Activated naive CD4-positive, alpha-beta T cell treated with anti-CD3 and anti-CD28 coated beads, Interleukin-2, amount 50 U/mL, for 72 hours (primary cell): Measurements from ENCODE around the gene THTPA. TPM values are rescaled to one million over a fixed set of nuclear protein-coding genes. Genes with fewer than 3 reads are reported as not detected.
"Not testable (repeated sequence)": the region's sequence is repeated elsewhere in the genome, so short reads cannot be mapped to it uniquely, and the experiment has no call there.

Experiments
- ATAC-seq, 2 donors: fragments of 150-1000 bp; cut with Tn5 transposase; 2 replicates each; pipeline ENCODE4 v1.10.0; 2021; ENCODE audit warnings: mild to moderate bottlenecking in 2 of 2, moderate library complexity in 2 of 2
- DNase-seq, 2 donors: peaks; one replicate each; pipeline ENCODE4 v3.0.0; 2021 to 2022; ENCODE audit warnings: low spot score in 2 of 2
- H3K27ac Mint-ChIP-seq, 2 donors: one replicate each; pipeline ENCODE4 v1.8.0; 2022; ENCODE audit warnings: mild to moderate bottlenecking in 2 of 2, mixed read lengths in 2 of 2
- H3K36me3 Mint-ChIP-seq, 2 donors: one replicate each; pipeline ENCODE4 v1.8.0; 2022; ENCODE audit warnings: mixed read lengths in 2 of 2
- H3K9me3 Mint-ChIP-seq, 2 donors: one replicate each; pipeline ENCODE4 v1.8.0; 2022; ENCODE audit warnings: mixed read lengths in 2 of 2
- total RNA-seq, 2 donors: library from RNA; stranded (reverse); gene quantifications; one replicate each; pipeline ENCODE4 v1.2.3, GENCODE V29; 2022

Gene THTPA
- total RNA-seq, 2 donors from 2014 or later: 5.9 to 6.5 TPM

DNA sequence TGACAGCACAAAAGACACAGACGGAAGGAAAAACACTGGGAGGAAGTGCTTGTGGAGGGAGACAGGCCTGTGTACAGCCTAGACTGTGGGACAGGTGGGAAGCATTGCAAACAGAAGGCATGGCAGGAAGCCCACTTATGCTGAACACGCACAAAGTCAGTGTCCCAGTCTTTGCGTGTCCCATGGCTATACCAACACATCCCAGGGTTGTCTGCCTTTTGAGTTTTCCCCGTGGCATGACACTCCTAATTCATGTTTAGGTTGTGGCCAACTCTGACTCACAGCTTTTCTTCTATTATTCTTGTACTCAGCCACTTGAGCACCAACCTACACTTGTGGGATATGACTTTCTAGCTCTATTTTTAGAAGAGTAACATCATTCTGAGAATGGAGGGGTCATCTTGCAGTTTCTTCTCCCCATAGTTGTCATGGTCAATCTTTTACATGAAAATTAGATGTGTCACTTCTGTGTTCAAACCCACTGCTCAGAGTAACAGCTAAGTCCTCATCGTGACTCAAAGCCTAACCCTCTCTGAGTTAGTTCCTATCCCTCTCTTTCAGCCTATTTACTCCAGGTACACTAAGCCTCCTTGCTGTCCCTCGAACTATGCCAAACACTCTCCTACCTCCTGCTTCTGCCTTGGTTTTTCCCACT, 50.0 kb downstream of the THTPA start:
- peak overlapping the region; percentile 65 to 72 for H3K27ac Mint-ChIP-seq
- peaks cover 6 to 7% of the 10 kb centered on the region in 2 donors for H3K9me3 Mint-ChIP-seq
- H3K36me3 Mint-ChIP-seq: peaks cover 5 to 20% of the 10 kb centered on the region in 2 donors
- DNase-seq: peak in 1 of 2 donors; percentile 19
- ATAC-seq: peak; percentile 91 to 94

DNA sequence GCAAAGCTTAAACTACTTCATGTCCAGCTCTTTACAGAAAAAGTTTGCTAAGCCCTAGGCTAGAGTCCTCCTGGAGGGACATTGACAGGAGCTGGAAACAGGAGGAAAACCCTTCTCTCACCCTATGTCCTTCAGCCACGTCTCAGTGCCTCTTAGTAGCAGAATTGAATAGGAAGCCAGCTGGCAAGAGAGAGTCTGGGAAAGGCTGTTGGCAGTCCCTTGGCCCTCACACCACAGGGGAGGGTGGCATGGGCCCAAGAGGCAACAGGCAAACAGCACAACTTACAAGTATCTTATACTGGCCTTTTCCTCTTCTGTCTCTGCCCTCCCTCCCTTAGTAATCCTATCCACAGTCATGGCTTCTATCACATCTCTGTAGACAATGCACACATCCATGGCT, 52.4 kb downstream of the THTPA start:
- H3K9me3 Mint-ChIP-seq: peaks cover 6 to 7% of the 10 kb centered on the region in 2 donors

DNA sequence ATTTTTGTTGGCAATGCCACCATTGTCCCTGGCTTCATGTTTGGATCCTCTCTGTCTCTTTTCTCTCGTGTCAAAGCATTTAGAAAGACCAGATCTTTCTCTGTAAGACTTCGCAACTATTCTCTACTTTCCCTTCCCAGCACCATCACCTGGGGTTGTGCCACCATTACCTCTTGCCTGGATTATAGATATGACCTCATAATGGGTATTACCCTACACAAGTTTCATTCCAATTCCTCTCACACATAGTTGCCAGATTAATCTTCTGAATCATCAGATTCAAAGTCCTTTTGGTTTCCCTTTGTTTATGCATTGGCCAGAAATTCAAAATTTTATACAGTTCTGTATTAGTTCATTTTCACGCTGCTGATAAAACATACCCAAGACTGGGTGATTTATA, 52.9 kb downstream of the THTPA start:
- DNase-seq (no peak), ATAC-seq (no peak)
- peaks cover 6 to 7% of the 10 kb centered on the region in 2 donors for H3K9me3 Mint-ChIP-seq
- peak overlapping the region; percentile 1 to 29 for H3K27ac Mint-ChIP-seq
- H3K36me3 Mint-ChIP-seq: peaks cover 5 to 20% of the 10 kb centered on the region in 2 donors

More for the DNA sequence above, 52.4 kb downstream of the THTPA start:
- Mint-ChIP-seq H3K27ac (peak overlapping the region in 1 of 2 donors; percentile 29), H3K36me3 (peaks cover 5 to 20% of the 10 kb centered on the region in 2 donors)
- ATAC-seq: no peak
- no peak for DNase-seq

DNA sequence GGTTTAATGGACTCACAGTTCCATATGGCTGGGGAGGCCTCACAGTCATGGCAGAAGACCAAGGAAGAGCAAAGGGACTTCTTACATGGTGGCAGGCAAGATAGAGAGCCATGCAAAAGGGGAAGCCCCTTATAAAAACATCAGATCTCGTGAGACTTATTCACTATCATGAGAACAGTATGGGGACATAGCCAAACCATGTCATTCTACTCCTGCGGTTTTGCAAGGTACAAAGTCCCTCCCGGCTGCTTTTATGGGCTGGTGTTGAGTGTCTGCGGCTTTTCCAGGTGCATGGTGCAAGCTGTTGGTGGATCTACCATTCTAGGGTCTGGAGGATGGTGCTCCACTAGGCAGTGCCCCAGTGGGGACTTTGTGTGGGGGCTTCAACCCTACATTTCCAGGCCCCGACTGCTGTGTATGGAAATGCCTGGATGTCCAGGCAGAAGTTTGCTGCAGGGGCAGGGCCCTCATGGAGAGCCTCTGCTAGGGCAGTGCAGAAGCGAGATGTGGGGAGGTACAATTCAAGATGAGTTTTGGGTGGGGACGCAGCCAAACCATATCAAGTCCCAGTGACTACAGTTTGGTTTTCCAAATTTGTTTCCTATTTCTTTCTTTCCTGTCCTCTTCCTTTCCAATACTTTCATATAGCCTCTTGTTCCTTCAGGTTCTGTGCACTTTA, 53.5 kb downstream of the THTPA start:
- H3K9me3 Mint-ChIP-seq, DNase-seq, ATAC-seq: not testable (repeated sequence)
- Mint-ChIP-seq H3K36me3 (peaks cover 5 to 20% of the 10 kb centered on the region in 2 donors), H3K27ac (peak overlapping the region; percentile 1 to 84)

Other genes starting within 250 kb of the THTPA start
- gene BCL2L2, start 249.4 kb upstream of the THTPA start, total RNA-seq: 1 to 10 TPM; 1.7 to 2.3 TPM
- 100 to 1,000 TPM; 232 to 242 TPM for gene PABPN1, start 234.8 kb upstream of the THTPA start, total RNA-seq
- gene SLC22A17, start 203.4 kb upstream of the THTPA start, total RNA-seq: 1 to 10 TPM; 7.4 to 8.8 TPM
- gene EFS, start 191.1 kb upstream of the THTPA start, total RNA-seq: under 1 TPM in 1 of 2 donors, not detected in 1; 0.10 TPM
- not detected for gene IL25, start 183.5 kb upstream of the THTPA start, total RNA-seq
- gene CMTM5, start 179.2 kb upstream of the THTPA start, total RNA-seq: not detected
- under 1 TPM in 1 of 2 donors, not detected in 1; 0.60 TPM for gene MYH6, start 148.0 kb upstream of the THTPA start, total RNA-seq
- gene MYH7, start 120.6 kb upstream of the THTPA start, total RNA-seq: not detected
- 10 to 100 TPM; 54.2 to 58.3 TPM for gene NGDN, start 86.6 kb upstream of the THTPA start, total RNA-seq
- 1 to 10 TPM; 1.1 to 2.5 TPM for gene ZFHX2, start 4.5 kb upstream of the THTPA start, total RNA-seq
- 100 to 1,000 TPM; 193 to 370 TPM for gene AP1G2, start 11.5 kb downstream of the THTPA start, total RNA-seq
- gene JPH4, start 22.5 kb downstream of the THTPA start, total RNA-seq: not detected
- gene DHRS2, start 80.1 kb downstream of the THTPA start, total RNA-seq: 1 to 10 TPM; 1.1 to 1.3 TPM